ENCODE results near the gene GPBP1.

GRCh38 chr5:57133574-57133973 lies 40.3 kb upstream of the GPBP1 start:
- TF ChIP-seq CTCF (conservative IDR thresholded peaks at IDR 0.05; ENCODE audit: low read length) (no peak), EZH2phosphoT487 (IDR thresholded peaks at IDR 0.05; ENCODE audit: borderline replicate concordance, low read depth, low read length) (no peak)
